ENCODE results near the gene GGA1.
"Not testable (repeated sequence)": the region's sequence is repeated elsewhere in the genome, so short reads cannot be mapped to it uniquely, and the experiment has no call there.

The GGA1 gene

DNA sequence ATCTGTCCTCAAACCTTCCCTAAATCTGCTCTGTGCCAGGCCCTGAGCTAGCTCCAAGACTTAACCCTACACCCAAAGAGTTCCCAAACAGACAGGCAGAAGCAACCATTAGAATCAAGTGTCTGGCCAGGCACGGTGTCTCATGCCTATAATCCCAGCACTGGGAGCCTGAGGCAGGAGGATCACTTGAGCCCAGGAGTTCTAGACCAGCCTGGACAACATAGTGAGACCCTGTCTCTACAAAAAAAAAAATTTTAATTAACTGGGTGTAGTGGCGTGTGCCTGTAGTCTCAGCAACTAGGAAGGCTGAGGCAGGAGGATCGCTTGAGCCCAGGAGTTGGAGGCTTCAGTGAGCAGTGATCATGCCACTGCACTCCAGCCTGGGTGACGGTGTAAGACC, 47.9 kb downstream of the GGA1 start:
- DNase-seq = not testable (repeated sequence)

- DNase-seq = no peak
These were observed 49.0 kb downstream of the GGA1 start for GRCh38 chr22:37657590-37658132.

GRCh38 chr22:37658133-37659065, 49.8 kb downstream of the GGA1 start, which contains the start of gene PDXP:
TSS of gene PDXP (plus strand) at chr22:37658723. CDS start at chr22:37658783, 60 bp downstream.
- DNase-seq = peak; percentile 100

DNA sequence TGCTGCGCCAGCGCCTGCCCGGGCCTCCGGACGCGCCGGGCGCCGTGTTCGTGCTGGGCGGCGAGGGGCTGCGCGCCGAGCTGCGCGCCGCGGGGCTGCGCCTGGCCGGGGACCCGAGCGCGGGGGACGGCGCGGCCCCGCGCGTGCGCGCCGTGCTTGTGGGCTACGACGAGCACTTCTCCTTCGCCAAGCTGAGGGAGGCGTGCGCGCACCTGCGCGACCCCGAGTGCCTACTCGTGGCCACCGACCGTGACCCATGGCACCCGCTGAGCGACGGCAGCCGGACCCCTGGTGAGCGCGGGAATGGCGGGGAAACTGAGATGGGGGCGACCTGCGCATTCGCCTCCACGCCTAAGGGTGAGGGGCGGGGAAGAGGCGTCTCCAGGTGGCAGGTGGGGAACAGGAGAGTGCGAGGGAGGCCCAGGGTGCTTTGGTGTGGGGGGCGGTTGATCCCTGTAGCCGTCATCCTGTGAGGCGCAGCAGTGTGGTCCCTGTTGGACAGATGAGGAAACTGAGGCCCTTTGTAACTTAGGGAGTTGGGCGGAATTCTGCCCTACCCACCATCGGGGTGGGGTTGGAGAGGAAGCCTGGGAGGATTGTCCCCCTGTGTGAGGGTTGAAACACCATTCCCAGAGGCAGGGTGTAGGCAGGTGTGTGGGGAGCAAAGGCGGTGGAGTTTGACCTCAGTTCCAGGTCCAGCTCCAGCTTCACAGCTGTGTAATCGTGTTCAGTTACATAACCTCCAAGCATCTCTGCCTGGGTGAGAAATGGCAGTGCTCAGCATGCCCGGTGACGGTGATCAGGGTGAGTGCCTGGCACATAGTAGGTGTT, 50.6 kb downstream of the GGA1 start:
- DNase-seq = no peak

- no peak for DNase-seq
These were observed 51.5 kb downstream of the GGA1 start for GRCh38 chr22:37659897-37660708.

DNA sequence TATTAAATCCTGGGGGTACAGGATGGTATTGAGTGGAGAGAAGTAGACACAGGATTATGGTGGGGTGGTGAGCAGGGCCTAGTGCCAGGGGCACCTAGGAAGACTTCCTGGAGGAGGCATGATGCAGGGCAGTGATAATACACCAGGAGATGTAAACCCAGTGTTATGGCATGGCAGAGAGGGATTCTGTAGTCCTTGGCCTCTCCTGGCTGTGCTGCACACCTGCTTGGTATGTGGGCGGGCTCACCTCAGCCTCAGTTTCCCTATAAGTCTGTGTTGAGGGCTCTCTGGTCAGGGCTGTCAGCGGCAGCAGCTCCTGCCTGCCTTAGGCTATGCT, 52.0 kb downstream of the GGA1 start:
- DNase-seq = no peak

- DNase-seq = peak; percentile 62
These were observed 52.7 kb downstream of the GGA1 start for GRCh38 chr22:37661160-37661924.

DNA sequence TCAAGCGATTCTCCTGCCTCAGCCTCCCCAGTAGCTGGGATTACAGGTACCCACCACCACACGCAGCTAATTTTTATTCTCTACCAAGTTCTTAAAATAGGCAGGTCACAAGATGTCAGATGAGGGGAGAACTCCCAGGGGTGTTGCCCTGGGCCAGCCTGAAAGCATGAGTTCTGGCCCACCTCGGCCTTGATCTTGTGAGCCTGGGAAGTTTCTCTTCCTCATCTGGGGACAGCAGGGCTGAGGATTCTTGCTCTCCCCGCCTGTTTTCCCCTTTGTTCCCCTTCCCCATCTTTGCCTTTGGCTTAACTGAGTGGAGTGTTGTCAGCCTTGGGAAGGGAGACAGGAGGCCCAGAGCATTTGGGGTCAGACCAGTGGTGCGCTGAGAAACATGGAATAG, 53.4 kb downstream of the GGA1 start:
- DNase-seq = no peak

DNA sequence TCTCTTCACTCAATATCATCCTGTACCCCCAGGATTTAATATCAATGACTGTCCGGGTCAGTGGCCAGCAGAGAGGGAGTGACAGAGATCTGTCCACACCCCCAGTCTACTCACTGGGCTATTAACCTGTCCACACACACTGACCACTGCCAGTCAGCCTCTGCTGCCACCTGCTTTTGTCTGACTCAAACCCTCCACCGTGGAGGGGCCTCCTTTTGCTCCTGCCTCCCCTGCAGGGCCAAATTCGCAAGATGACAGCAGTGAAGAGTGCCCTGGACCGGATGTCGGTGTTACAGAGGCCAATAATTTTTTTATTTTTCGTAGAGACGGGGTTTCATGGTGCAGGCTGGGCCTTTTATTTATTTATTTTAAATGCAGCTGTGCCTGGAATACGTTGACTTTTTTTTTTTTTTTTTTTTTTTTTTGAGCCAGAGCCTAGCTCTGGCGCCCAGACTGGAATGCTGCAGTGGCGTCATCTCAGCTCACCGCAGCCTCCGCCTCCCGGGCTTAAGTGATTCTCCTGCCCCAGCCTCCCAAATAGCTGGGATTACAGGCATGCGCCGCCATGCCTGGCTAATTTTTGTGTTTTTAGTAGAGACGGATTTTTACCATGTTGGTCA, 55.0 kb downstream of the GGA1 start:
- no peak for DNase-seq

DNA sequence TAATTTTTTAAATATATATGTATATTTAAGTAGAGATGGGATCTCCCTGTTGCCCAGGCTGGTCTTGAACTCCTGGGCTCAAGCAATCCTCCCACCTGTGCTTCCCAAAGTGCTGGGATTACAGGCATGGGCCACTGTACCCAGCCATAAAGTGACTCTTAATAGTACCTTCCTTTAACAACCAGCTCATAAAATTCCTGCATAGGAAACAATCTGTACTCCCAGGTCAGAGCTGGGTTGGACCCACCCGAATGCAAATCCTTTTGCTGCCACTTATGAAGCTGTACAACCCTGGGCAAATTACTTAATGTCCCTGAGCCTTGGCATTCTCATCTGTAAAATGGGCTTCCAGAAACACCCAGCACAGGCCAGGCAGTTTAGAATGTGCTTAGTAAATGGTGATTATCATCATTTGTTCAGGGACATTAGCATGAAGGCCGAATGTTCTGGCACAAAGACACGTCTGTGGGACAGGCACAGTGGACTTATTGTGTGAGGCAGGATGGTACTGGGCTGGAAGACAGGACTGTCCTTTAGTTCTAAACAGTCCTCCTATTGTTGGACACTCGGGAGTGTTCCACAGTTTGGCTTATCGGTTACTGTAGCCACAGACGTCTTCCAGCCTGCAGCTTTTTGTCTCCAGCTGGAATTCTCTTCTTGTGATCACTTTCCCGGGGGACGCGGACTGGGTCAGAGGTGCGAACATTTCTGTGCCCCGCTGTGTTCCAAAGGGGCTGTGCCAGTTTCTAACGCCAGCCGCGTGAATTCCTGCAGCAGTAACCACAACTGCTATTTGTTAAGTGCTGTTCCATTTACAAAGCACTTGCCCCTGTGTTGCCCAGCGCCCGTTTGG, 55.8 kb downstream of the GGA1 start:
- DNase-seq = no peak

DNA sequence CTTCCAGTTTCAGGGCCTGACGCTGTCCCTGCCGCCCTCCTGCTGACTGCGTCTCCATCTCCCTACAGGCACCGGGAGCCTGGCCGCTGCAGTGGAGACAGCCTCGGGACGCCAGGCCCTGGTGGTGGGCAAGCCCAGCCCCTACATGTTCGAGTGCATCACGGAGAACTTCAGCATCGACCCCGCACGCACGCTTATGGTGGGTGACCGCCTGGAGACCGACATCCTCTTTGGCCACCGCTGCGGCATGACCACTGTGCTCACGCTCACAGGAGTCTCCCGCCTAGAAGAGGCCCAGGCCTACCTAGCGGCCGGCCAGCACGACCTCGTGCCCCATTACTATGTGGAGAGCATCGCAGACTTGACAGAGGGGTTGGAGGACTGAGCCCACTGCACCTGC, 56.9 kb downstream of the GGA1 start:
- no peak for DNase-seq

- DNase-seq = no peak
These were observed 61.0 kb downstream of the GGA1 start for GRCh38 chr22:37669586-37669985.

- DNase-seq = no peak
These were observed 63.7 kb downstream of the GGA1 start for GRCh38 chr22:37672206-37672919.

GRCh38 chr22:37672920-37673455, 64.4 kb downstream of the GGA1 start:
- no peak for DNase-seq

- DNase-seq = no peak
These were observed 65.6 kb downstream of the GGA1 start for GRCh38 chr22:37674248-37674647.

GRCh38 chr22:37674951-37675929, 66.6 kb downstream of the GGA1 start, which contains the start of gene LGALS1:
TSS of gene LGALS1 (plus strand) at chr22:37675636. CDS start at chr22:37675703, 67 bp downstream.
- peak; percentile 99 for DNase-seq

- DNase-seq = peak; percentile 79
These were observed 67.5 kb downstream of the GGA1 start for GRCh38 chr22:37675930-37676735.
